NCI-H748 treated with DMSO at 0.1 percent for 48 hours (cell line): ENCODE results near the gene PCP4.
A peak's percentile ranks its signal among the peaks of the same experiment; 100 is the strongest.
"Not testable (repeated sequence)": the region's sequence is repeated elsewhere in the genome, so short reads cannot be mapped to it uniquely, and the experiment has no call there.

Source experiments
- DNase-seq: peaks from one replicate; lab custom pipeline; 2025; lab: John Stamatoyannopoulos, UW

Gene PCP4

GRCh38 chr21:39866093-39866492 is 1.1 kb upstream of the PCP4 start:
- DNase-seq, result no peak

- no peak for DNase-seq
Observed at GRCh38 chr21:39869141-39869818, 2.0 kb downstream of the PCP4 start.

- DNase-seq, result no peak
Observed at GRCh38 chr21:39873687-39874086, 6.4 kb downstream of the PCP4 start.

- DNase-seq, result no peak
Observed at GRCh38 chr21:39874206-39874605, 7.0 kb downstream of the PCP4 start.

GRCh38 chr21:39874759-39875158 is 7.5 kb downstream of the PCP4 start:
- DNase-seq, result no peak

- no peak for DNase-seq
Observed at GRCh38 chr21:39881661-39882060, 14.4 kb downstream of the PCP4 start.

GRCh38 chr21:39882151-39882838 is 15.1 kb downstream of the PCP4 start:
- no peak for DNase-seq

GRCh38 chr21:39882839-39883195 is 15.6 kb downstream of the PCP4 start:
- DNase-seq, result no peak

GRCh38 chr21:39885119-39885848 is 18.0 kb downstream of the PCP4 start:
- no peak for DNase-seq

- no peak for DNase-seq
Observed at GRCh38 chr21:39888848-39889247, 21.6 kb downstream of the PCP4 start.

- no peak for DNase-seq
Observed at GRCh38 chr21:39891111-39891510, 23.9 kb downstream of the PCP4 start.

- DNase-seq, result not testable (repeated sequence)
Observed at GRCh38 chr21:39891863-39892262, 24.6 kb downstream of the PCP4 start.

- no peak for DNase-seq
Observed at GRCh38 chr21:39900491-39900890, 33.3 kb downstream of the PCP4 start.

GRCh38 chr21:39900911-39901310 is 33.7 kb downstream of the PCP4 start:
- DNase-seq, result no peak

GRCh38 chr21:39902986-39903385 is 35.7 kb downstream of the PCP4 start:
- no peak for DNase-seq

GRCh38 chr21:39904457-39904856 is 37.2 kb downstream of the PCP4 start:
- DNase-seq, result no peak

GRCh38 chr21:39908265-39908923 is 41.2 kb downstream of the PCP4 start:
- DNase-seq, result no peak

GRCh38 chr21:39911286-39912199 is 44.3 kb downstream of the PCP4 start:
- peak; percentile 73 for DNase-seq

- no peak for DNase-seq
Observed at GRCh38 chr21:39913706-39914305, 46.6 kb downstream of the PCP4 start.

GRCh38 chr21:39915881-39916280 is 48.6 kb downstream of the PCP4 start:
- DNase-seq, result no peak

GRCh38 chr21:39918558-39918957 is 51.3 kb downstream of the PCP4 start:
- DNase-seq, result no peak
